Stimulated activated CD8-positive, alpha-beta memory T cell treated with anti-CD3 and anti-CD28 coated beads, Interleukin-15, amount 100 ng/mL, for 48 hours (primary cell): Measurements from ENCODE around the gene UBTD1.
A peak's percentile ranks its signal among the peaks of the same experiment; 100 is the strongest.
"Not testable (repeated sequence)": the region's sequence is repeated elsewhere in the genome, so short reads cannot be mapped to it uniquely, and the experiment has no call there.

Experiments
- DNase-seq, 2 donors: peaks; one replicate each; pipeline ENCODE4 v3.0.0-alpha.2; 2020; ENCODE audit warnings: low read depth in 2 of 2

The UBTD1 gene

GRCh38 chr10:97498841-97499560 lies at the start of gene UBTD1:
TSS of gene UBTD1 (plus strand) at chr10:97498924. CDS start at chr10:97499204, 280 bp downstream.
- DNase-seq, result peak in 1 of 2 donors; percentile 8

- DNase-seq, result no peak
Measured at GRCh38 chr10:97450828-97451227, 47.9 kb upstream of the UBTD1 start.

GRCh38 chr10:97451605-97452004 lies 47.1 kb upstream of the UBTD1 start:
- no peak for DNase-seq

- no peak for DNase-seq
Measured at GRCh38 chr10:97452352-97452751, 46.4 kb upstream of the UBTD1 start.

- DNase-seq, result no peak
Measured at GRCh38 chr10:97454330-97455036, 44.2 kb upstream of the UBTD1 start.

GRCh38 chr10:97456034-97456685 lies 42.6 kb upstream of the UBTD1 start:
- no peak for DNase-seq

- no peak for DNase-seq
Measured at GRCh38 chr10:97456686-97457065, 42.0 kb upstream of the UBTD1 start.

- DNase-seq, result no peak
Measured at GRCh38 chr10:97459111-97459510, 39.6 kb upstream of the UBTD1 start.

- no peak for DNase-seq
Measured at GRCh38 chr10:97459933-97460332, 38.8 kb upstream of the UBTD1 start.

GRCh38 chr10:97462309-97462708 lies 36.4 kb upstream of the UBTD1 start:
- DNase-seq, result no peak

- DNase-seq, result no peak
Measured at GRCh38 chr10:97463363-97464132, 35.2 kb upstream of the UBTD1 start.

- DNase-seq, result no peak
Measured at GRCh38 chr10:97464226-97464625, 34.5 kb upstream of the UBTD1 start.

GRCh38 chr10:97465982-97466381 lies 32.7 kb upstream of the UBTD1 start:
- no peak for DNase-seq

GRCh38 chr10:97466755-97467154 lies 32.0 kb upstream of the UBTD1 start:
- DNase-seq, result no peak

- no peak for DNase-seq
Measured at GRCh38 chr10:97468162-97468561, 30.6 kb upstream of the UBTD1 start.

- DNase-seq, result not testable (repeated sequence)
Measured at GRCh38 chr10:97468781-97469180, 29.9 kb upstream of the UBTD1 start.

- DNase-seq, result no peak
Measured at GRCh38 chr10:97474918-97475317, 23.8 kb upstream of the UBTD1 start.

GRCh38 chr10:97475936-97476594 lies 22.7 kb upstream of the UBTD1 start:
- DNase-seq, result no peak

- not testable (repeated sequence) for DNase-seq
Measured at GRCh38 chr10:97479410-97479809, 19.3 kb upstream of the UBTD1 start.

- DNase-seq, result no peak
Measured at GRCh38 chr10:97479939-97480338, 18.8 kb upstream of the UBTD1 start.

GRCh38 chr10:97481071-97481470 lies 17.7 kb upstream of the UBTD1 start:
- no peak for DNase-seq

- DNase-seq, result no peak
Measured at GRCh38 chr10:97482381-97482780, 16.3 kb upstream of the UBTD1 start.
